Neural crest cell (in vitro differentiated cells): ENCODE data around the gene FATE1. TPM values are rescaled to one million over a fixed set of nuclear protein-coding genes. Genes with fewer than 3 reads are reported as not detected.

Experiments used
- DNase-seq: peaks from one replicate; pipeline ENCODE4 v3.0.0; 2021; ENCODE audit warnings: low read depth, mixed read lengths, low spot score
- H3K27ac Mint-ChIP-seq: one replicate; pipeline ENCODE4 v1.8.0; 2021; ENCODE audit warnings: mild to moderate bottlenecking, mixed read lengths; ENCODE audit not compliant: unreplicated experiment
- H3K27me3 Mint-ChIP-seq: 2 replicates; pipeline ENCODE4 v1.8.0; 2021; ENCODE audit warnings: low read depth, mild to moderate bottlenecking, mixed read lengths
- H3K36me3 Mint-ChIP-seq: 2 replicates; pipeline ENCODE4 v1.8.0; 2021; ENCODE audit warnings: low read depth, mild to moderate bottlenecking, mixed read lengths
- H3K4me1 Mint-ChIP-seq: 2 replicates; pipeline ENCODE4 v1.8.0; 2021; ENCODE audit warnings: mixed read lengths
- H3K4me3 Mint-ChIP-seq: one replicate; pipeline ENCODE4 v1.8.0; 2021; ENCODE audit warnings: mild to moderate bottlenecking, mixed read lengths
- H3K9me3 Mint-ChIP-seq: 2 replicates; pipeline ENCODE4 v1.8.0; 2021; ENCODE audit warnings: mixed read lengths
- total RNA-seq: library from RNA; stranded (reverse); gene quantifications from 2 replicates; pipeline ENCODE4 v1.2.1, GENCODE V29; 2021
- TF ChIP-seq, protein P1 (sequence below): fragments of 200-600 bp; sonication (generic); conservative IDR thresholded peaks from 2 replicates; pipeline ENCODE4 v1.5.0; 2021; ENCODE audit warnings: antibody characterized with exemption, mild to moderate bottlenecking

Gene FATE1
- total RNA-seq, 1 donor from 2014 or later = not detected

- Mint-ChIP-seq H3K9me3 (peaks cover 12% of the 10 kb centered on the region), H3K27me3 (peaks cover 25% of the 10 kb centered on the region), H3K4me1 (no peaks in the 10 kb centered on the region), H3K36me3 (no peaks in the 10 kb centered on the region), H3K4me3 (no peak overlapping the region), H3K27ac (no peak overlapping the region)
- DNase-seq = no peak
- TF ChIP-seq, protein P1, sequence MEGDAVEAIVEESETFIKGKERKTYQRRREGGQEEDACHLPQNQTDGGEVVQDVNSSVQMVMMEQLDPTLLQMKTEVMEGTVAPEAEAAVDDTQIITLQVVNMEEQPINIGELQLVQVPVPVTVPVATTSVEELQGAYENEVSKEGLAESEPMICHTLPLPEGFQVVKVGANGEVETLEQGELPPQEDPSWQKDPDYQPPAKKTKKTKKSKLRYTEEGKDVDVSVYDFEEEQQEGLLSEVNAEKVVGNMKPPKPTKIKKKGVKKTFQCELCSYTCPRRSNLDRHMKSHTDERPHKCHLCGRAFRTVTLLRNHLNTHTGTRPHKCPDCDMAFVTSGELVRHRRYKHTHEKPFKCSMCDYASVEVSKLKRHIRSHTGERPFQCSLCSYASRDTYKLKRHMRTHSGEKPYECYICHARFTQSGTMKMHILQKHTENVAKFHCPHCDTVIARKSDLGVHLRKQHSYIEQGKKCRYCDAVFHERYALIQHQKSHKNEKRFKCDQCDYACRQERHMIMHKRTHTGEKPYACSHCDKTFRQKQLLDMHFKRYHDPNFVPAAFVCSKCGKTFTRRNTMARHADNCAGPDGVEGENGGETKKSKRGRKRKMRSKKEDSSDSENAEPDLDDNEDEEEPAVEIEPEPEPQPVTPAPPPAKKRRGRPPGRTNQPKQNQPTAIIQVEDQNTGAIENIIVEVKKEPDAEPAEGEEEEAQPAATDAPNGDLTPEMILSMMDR = no peak
Observed at GRCh38 chrX:151735219-151735618, 19.4 kb downstream of the FATE1 start.

- Mint-ChIP-seq H3K4me1 (no peaks in the 10 kb centered on the region), H3K36me3 (no peaks in the 10 kb centered on the region), H3K9me3 (peaks cover 16% of the 10 kb centered on the region), H3K27me3 (peaks cover 23% of the 10 kb centered on the region), H3K4me3 (no peak overlapping the region), H3K27ac (no peak overlapping the region)
- DNase-seq = no peak
- TF ChIP-seq, protein P1 = no peak
Observed at GRCh38 chrX:151736685-151737084, 20.9 kb downstream of the FATE1 start.

GRCh38 chrX:151737494-151737893 is 21.7 kb downstream of the FATE1 start:
- no peak overlapping the region for H3K4me3 Mint-ChIP-seq
- H3K36me3 Mint-ChIP-seq = no peaks in the 10 kb centered on the region
- no peak for DNase-seq
- H3K9me3 Mint-ChIP-seq = peaks cover 20% of the 10 kb centered on the region
- no peaks in the 10 kb centered on the region for H3K4me1 Mint-ChIP-seq
- H3K27me3 Mint-ChIP-seq = peaks cover 18% of the 10 kb centered on the region
- TF ChIP-seq, protein P1 = no peak
- no peak overlapping the region for H3K27ac Mint-ChIP-seq

- H3K27me3 Mint-ChIP-seq = peaks cover 12% of the 10 kb centered on the region
- no peak overlapping the region for H3K4me3 Mint-ChIP-seq
- TF ChIP-seq, protein P1 = no peak
- H3K36me3 Mint-ChIP-seq = no peaks in the 10 kb centered on the region
- peaks cover 21% of the 10 kb centered on the region for H3K9me3 Mint-ChIP-seq
- H3K27ac Mint-ChIP-seq = no peak overlapping the region
- DNase-seq = no peak
- no peaks in the 10 kb centered on the region for H3K4me1 Mint-ChIP-seq
Observed at GRCh38 chrX:151738751-151739150, 22.9 kb downstream of the FATE1 start.

DNA sequence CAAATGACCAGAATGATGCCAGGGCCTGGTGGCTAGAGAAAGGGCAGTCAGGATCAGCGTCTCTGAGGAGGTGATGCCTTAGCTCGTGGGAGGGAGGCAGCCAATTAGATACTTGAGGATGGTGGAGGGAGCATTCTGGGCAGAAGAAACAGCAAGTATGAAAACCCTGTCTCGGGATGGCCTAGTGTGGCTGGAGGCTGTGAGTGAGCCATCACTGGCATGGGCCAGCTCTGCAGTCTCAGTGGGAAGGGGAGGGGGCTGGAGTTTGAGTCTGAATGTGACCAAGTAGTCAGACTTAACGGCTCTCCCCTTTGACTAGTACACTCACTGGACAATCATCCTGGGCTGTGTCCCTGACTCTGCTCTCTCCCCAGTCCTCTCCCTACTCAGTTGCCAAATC is 25.8 kb downstream of the FATE1 start:
- Mint-ChIP-seq H3K27ac (no peak overlapping the region), H3K9me3 (peaks cover 14% of the 10 kb centered on the region), H3K4me1 (no peaks in the 10 kb centered on the region), H3K36me3 (no peaks in the 10 kb centered on the region), H3K4me3 (no peak overlapping the region), H3K27me3 (no peaks in the 10 kb centered on the region)
- no peak for DNase-seq
- TF ChIP-seq, protein P1 = no peak

DNA sequence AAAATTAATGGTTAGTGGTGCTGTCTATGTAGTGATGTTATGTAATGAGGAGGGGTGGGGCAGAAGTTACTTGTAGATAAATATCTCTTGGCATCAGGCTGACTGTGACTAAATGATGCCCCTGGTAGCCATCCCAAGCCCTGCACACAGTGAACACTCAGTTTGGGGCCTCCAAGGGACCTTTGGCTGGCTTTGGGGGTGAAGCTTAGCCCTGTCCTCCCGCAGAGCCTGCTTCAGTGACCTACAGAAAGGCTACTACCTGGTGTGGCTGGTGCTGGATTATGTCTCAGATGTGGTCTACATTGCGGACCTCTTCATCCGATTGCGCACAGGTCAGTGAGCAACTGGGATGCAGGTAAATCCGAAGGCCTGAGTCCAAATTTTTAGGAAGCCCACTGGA is 26.5 kb downstream of the FATE1 start:
- H3K36me3 Mint-ChIP-seq = no peaks in the 10 kb centered on the region
- peaks cover 2% of the 10 kb centered on the region for H3K27me3 Mint-ChIP-seq
- DNase-seq = no peak

More for the DNA sequence above, 26.5 kb downstream of the FATE1 start:
- TF ChIP-seq, protein P1 = no peak
- H3K9me3 Mint-ChIP-seq = peaks cover 14% of the 10 kb centered on the region
- no peak overlapping the region for H3K27ac Mint-ChIP-seq
- no peaks in the 10 kb centered on the region for H3K4me1 Mint-ChIP-seq
- H3K4me3 Mint-ChIP-seq = no peak overlapping the region
